ENCODE results near the gene CCDC66. TPM values are rescaled to one million over a fixed set of nuclear protein-coding genes. Genes with fewer than 3 reads are reported as not detected.
A peak's percentile ranks its signal among the peaks of the same experiment; 100 is the strongest.

CCDC66 gene
- total RNA-seq, 2 experiments from 2014 or later = 23.5 to 28.5 TPM

DNA sequence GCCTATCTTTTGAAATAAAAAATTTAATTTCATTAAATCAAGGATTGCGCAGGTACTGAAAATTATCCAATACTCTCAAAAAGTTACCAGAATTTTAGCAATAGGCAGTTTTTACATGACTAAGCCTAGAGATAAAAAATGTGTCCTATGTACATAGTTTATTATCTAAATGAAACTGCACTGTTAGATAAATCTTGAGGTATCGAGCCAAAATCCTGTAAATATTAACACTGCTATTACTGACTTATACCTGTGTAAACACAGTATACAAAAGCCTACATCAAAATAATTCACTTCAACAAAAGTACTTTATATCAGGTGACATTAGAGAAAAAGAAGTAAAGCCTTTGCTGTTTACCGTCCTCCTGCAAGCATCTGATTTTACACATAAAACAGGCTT lies 65.4 kb downstream of the CCDC66 start:
- Mint-ChIP-seq H3K4me3 (no peak overlapping the region), H3K36me3 (ENCODE audit: low read depth) (peaks cover 59% of the 10 kb centered on the region), H3K9me3 (ENCODE audit: low read depth) (no peaks in the 10 kb centered on the region), H3K27ac (no peak overlapping the region), H3K4me1 (peaks cover 21% of the 10 kb centered on the region), H3K27me3 (no peaks in the 10 kb centered on the region)
- DNase-seq (no peak), ATAC-seq (no peak)
- ChIA-PET CTCF (no interaction called here), POLR2A (no interaction called here)
- intact Hi-C loops (cut with DNase I, micrococcal nuclease) = no loop called here

DNA sequence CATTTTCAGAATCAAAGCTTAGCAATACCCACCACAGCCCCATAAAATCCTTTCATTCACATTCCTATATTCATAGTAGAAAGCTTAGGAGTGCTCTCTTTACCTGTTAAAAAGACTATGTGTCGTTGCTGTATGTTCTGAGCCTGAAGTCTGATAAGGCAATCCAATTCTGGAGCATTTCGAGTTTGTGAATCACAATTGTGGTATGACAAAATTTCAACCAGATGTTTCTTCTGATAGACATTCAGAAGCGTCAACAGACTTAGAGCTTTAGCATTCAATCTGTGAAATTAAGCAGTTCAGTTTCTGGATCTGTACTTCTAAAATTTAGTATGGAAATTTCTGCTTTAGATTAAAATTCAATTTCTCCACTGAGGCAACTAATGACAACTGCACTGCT lies 67.8 kb downstream of the CCDC66 start:
- ChIA-PET CTCF (interaction anchor here (1.8 kb wide), 1 partner anchor 17 kb away, joined by 4 read pairs; no protein-coding TSS in a partner anchor), POLR2A (no interaction called here)
- H3K36me3 Mint-ChIP-seq (ENCODE audit: low read depth) = peaks cover 63% of the 10 kb centered on the region
- intact Hi-C loops (cut with DNase I, micrococcal nuclease) = no loop called here
- H3K9me3 Mint-ChIP-seq (ENCODE audit: low read depth) = no peaks in the 10 kb centered on the region
- no peak overlapping the region for H3K4me3 Mint-ChIP-seq
- DNase-seq = no peak
- no peaks in the 10 kb centered on the region for H3K27me3 Mint-ChIP-seq
- no peak for ATAC-seq
- H3K4me1 Mint-ChIP-seq = peaks cover 18% of the 10 kb centered on the region
- peak overlapping the region; percentile 7 for H3K27ac Mint-ChIP-seq

DNA sequence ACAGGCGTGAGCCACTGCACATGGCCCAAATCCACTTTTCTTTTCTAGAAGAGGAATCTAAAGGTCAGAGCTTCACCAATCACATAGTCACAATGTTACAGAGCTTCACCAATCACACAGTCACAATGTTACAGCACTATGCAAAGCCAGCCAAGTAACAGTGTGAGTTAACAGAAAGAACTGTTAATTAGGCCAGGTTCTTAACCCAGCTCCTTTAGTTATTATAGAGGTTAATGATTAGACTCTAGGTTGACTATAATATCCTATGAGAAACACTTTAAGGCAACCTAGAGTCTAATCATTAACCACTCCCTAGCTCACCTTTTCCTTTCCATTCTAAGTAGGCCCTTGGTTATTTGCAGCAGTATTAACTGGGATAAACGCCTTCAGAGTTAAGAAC lies 72.1 kb downstream of the CCDC66 start:
- DNase-seq = no peak
- intact Hi-C loops (cut with DNase I, micrococcal nuclease) = no loop called here
- peaks cover 44% of the 10 kb centered on the region for H3K36me3 Mint-ChIP-seq (ENCODE audit: low read depth)
- peaks cover 5% of the 10 kb centered on the region for H3K4me1 Mint-ChIP-seq
- H3K9me3 Mint-ChIP-seq (ENCODE audit: low read depth) = no peaks in the 10 kb centered on the region
- H3K27me3 Mint-ChIP-seq = no peaks in the 10 kb centered on the region
- ATAC-seq = no peak
- H3K4me3 Mint-ChIP-seq = no peak overlapping the region
- ChIA-PET CTCF (interaction anchor here (1.1 to 1.6 kb wide), 2 partner anchors 10 to 17 kb away, joined by 3 to 6 read pairs; no protein-coding TSS in a partner anchor), POLR2A (interaction anchor here (0.6 kb wide), 1 partner anchor 47 kb away, joined by 3 read pairs; no protein-coding TSS in a partner anchor)
- no peak overlapping the region for H3K27ac Mint-ChIP-seq

DNA sequence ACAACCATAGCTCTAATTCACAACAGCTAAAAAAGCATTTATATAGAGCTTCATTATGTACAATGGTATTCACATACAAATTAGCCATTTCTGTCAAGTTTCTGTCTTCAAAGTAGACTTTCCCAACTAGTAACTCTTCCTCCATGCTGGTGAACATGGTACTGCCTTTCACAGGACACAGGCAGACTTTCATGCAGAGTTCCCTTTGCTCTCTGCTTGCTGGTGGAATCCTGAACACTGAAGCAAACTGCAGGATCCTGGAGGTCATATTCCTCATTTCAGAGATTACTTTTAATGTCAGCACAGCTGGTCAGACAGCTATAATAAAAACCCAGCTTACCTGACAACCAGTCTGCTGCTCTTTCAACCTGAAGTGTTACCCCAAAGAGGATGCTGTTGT lies 72.5 kb downstream of the CCDC66 start:
- DNase-seq (no peak), ATAC-seq (no peak)
- ChIA-PET POLR2A (interaction anchor here (0.6 kb wide), 1 partner anchor 47 kb away, joined by 3 read pairs; no protein-coding TSS in a partner anchor), CTCF (interaction anchor here (1.1 to 1.6 kb wide), 2 partner anchors 10 to 16 kb away, joined by 3 to 6 read pairs; no protein-coding TSS in a partner anchor)
- H3K4me3 Mint-ChIP-seq = no peak overlapping the region
- peaks cover 2% of the 10 kb centered on the region for H3K4me1 Mint-ChIP-seq
- no peaks in the 10 kb centered on the region for H3K27me3 Mint-ChIP-seq
- H3K9me3 Mint-ChIP-seq (ENCODE audit: low read depth) = no peaks in the 10 kb centered on the region
- peaks cover 40% of the 10 kb centered on the region for H3K36me3 Mint-ChIP-seq (ENCODE audit: low read depth)
- H3K27ac Mint-ChIP-seq = no peak overlapping the region
- intact Hi-C loops (cut with DNase I, micrococcal nuclease) = no loop called here

DNA sequence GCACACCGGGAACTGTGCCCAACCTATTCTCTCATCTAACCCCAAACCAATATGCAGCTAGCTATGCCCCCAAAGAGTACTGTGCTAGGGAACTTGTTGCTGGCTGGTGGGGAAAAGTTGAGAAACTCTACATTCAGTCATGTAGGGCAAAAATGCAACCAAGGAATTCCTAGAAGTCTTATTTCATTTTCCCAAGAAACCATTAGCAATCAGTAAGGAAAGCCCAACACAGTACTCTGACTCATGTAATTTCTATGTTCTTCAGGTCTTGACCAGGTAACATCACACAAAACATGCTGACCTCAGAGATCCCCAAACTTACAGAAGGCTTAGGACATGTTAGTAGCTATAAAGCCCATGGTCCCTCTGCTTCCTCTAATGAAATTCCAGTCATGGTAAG lies 74.0 kb downstream of the CCDC66 start:
- CTCF ChIA-PET = no interaction called here
- intact Hi-C loops (cut with DNase I, micrococcal nuclease) = no loop called here
- no peak overlapping the region for H3K4me3 Mint-ChIP-seq
- DNase-seq = no peak
- POLR2A ChIA-PET = no interaction called here
- H3K4me1 Mint-ChIP-seq = no peaks in the 10 kb centered on the region
- peaks cover 37% of the 10 kb centered on the region for H3K36me3 Mint-ChIP-seq (ENCODE audit: low read depth)
- no peak overlapping the region for H3K27ac Mint-ChIP-seq
- no peaks in the 10 kb centered on the region for H3K27me3 Mint-ChIP-seq
- H3K9me3 Mint-ChIP-seq (ENCODE audit: low read depth) = no peaks in the 10 kb centered on the region
- ATAC-seq = no peak

DNA sequence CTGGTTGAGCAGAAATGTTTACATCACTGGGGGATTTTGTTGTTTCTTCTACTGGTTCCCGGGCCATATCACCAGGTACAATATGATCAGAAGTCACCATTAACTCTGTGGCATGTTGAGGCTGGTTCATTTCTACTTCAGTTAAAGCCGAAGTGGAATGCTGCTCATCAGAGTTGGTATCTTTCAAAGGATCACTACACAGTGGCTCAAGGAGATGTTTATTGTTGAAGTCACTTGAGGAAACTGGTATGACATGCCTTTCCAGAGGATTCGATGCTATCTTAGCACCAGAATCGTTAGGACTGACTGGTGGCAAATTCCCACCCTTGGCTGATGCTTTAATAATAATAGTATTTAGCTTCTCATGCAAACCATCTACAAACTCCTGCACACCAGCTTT lies 76.2 kb downstream of the CCDC66 start:
- CTCF ChIA-PET = no interaction called here
- Mint-ChIP-seq H3K36me3 (ENCODE audit: low read depth) (peaks cover 32% of the 10 kb centered on the region), H3K4me1 (peaks cover 7% of the 10 kb centered on the region), H3K4me3 (no peak overlapping the region), H3K27me3 (no peaks in the 10 kb centered on the region), H3K9me3 (ENCODE audit: low read depth) (no peaks in the 10 kb centered on the region), H3K27ac (peak overlapping the region; percentile 33)
- no peak for ATAC-seq
- no peak for DNase-seq
- POLR2A ChIA-PET = no interaction called here
- intact Hi-C loops (cut with DNase I, micrococcal nuclease) = no loop called here

DNA sequence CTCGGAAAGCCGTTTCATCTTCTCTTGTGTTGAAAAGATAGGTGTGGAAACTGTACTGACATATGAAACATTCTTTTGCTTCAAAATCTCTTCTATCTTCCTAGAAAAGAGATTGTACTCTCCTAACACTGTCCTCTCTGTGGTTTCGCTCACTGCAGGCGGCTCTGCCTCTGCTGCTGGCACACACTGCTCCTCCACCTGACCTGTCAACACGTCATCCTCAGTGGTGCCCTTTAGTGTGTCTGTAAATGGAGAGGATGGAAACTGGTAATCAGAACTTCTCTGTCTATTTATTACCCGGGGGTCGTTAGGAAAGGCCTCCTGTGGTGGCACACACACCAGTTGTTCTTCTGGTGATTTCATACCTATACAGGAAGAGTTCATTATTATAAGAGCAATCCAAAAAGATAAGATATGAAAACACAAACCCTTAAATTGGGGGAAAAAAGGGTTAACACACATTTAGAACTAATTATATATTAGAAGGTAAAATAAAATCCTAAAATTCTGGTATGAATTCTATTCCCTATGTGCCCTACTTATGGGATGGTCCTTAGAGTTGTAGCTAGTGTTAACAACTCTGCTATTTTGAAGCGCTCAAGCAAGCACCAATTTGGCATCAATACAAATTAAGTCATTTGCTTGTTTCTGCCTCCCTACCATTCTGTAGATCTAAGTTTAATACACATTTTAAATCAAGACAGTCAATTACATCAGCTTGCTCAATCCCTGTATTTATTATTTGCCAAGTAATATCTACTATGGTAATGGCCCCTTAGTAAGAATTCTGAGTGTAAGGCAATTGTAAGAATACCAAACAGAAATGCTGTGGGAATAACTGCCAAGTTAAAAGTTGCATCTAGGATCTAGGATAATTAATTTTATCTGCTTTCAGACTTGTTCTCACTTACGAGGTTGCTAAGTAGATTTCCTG lies 76.9 kb downstream of the CCDC66 start:
- ATAC-seq = no peak
- Mint-ChIP-seq H3K36me3 (ENCODE audit: low read depth) (peaks cover 33% of the 10 kb centered on the region), H3K9me3 (ENCODE audit: low read depth) (no peaks in the 10 kb centered on the region), H3K4me3 (no peak overlapping the region), H3K4me1 (peaks cover 7% of the 10 kb centered on the region), H3K27me3 (no peaks in the 10 kb centered on the region), H3K27ac (no peak overlapping the region)
- no peak for DNase-seq
- POLR2A ChIA-PET = interaction anchor here (0.7 kb wide), 1 partner anchor 60 kb away, joined by 6 read pairs; no protein-coding TSS in a partner anchor
- intact Hi-C loops (cut with DNase I, micrococcal nuclease) = no loop called here
- CTCF ChIA-PET = no interaction called here

DNA sequence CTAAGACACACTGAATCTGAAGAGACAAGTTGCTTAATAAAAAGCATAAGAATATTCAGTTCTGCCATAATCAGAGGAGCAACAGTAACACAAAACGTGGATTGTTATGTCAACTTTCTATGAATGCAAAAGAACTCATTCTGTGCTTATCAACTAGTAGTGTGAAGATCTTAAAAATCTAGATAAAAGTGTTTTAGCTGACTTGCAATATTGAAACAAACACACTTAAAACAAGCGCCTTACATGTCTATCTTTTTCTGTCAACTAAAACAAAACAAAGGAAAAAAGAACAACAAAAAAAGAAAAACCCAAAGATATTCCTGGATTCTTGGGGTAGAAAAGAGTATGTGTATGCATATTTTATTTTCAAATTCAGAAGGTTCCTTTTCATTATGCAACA lies 88.4 kb downstream of the CCDC66 start:
- Mint-ChIP-seq H3K4me3 (no peak overlapping the region), H3K27ac (no peak overlapping the region), H3K4me1 (peaks cover 26% of the 10 kb centered on the region), H3K36me3 (ENCODE audit: low read depth) (peaks cover 48% of the 10 kb centered on the region), H3K27me3 (no peaks in the 10 kb centered on the region), H3K9me3 (ENCODE audit: low read depth) (no peaks in the 10 kb centered on the region)
- intact Hi-C loops (cut with DNase I, micrococcal nuclease) = no loop called here
- ChIA-PET CTCF (interaction anchor here (1.0 kb wide), 1 partner anchor 17 kb away, joined by 3 read pairs; no protein-coding TSS in a partner anchor), POLR2A (no interaction called here)
- ATAC-seq = no peak
- no peak for DNase-seq

DNA sequence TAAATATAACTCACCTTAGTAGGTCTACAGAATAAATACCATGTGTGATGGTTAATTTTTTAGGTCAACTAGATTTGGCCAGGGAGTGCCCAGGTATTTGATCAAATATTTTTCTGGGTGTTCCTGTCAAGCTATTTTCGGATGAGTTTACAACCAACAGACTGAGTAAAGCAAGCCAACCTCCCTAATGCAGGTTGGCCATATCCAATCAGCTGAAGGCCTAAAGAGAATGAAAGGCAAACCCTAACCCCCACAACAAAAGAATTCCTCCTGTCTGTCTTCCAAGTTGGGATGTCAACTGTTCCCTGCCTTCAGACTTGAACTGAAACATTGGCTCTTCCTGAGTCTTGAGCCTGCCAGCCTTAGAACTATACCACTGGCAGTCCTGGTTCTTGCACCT lies 97.5 kb downstream of the CCDC66 start:
- intact Hi-C loops (cut with DNase I, micrococcal nuclease) = no loop called here
- POLR2A ChIA-PET = no interaction called here
- Mint-ChIP-seq H3K4me3 (no peak overlapping the region), H3K27me3 (no peaks in the 10 kb centered on the region), H3K36me3 (ENCODE audit: low read depth) (peaks cover 66% of the 10 kb centered on the region), H3K4me1 (peaks cover 26% of the 10 kb centered on the region), H3K9me3 (ENCODE audit: low read depth) (no peaks in the 10 kb centered on the region), H3K27ac (no peak overlapping the region)
- ATAC-seq = no peak
- no peak for DNase-seq
- CTCF ChIA-PET = no interaction called here

DNA sequence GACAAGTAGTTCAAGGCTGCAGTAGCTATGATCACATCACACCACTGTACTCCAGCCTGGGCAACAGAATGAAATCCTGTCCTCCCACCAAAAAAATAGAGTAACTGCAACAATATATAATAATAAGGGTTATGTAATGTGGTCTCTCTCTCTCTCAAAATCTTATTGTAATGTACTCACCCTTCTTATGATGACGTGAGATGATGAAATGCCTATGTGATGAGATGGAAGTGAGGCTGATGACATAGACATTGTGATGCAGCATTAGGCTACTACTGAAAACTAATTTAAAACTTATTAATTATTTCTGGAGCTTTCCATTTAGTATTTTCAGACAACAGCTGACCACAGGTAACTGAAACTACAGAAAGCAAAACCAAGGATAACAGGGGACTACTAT lies 98.7 kb downstream of the CCDC66 start:
- POLR2A ChIA-PET = interaction anchor here (0.6 kb wide), 1 partner anchor 29 kb away, joined by 4 read pairs; no protein-coding TSS in a partner anchor
- H3K4me3 Mint-ChIP-seq = no peak overlapping the region
- H3K27ac Mint-ChIP-seq = no peak overlapping the region

DNA sequence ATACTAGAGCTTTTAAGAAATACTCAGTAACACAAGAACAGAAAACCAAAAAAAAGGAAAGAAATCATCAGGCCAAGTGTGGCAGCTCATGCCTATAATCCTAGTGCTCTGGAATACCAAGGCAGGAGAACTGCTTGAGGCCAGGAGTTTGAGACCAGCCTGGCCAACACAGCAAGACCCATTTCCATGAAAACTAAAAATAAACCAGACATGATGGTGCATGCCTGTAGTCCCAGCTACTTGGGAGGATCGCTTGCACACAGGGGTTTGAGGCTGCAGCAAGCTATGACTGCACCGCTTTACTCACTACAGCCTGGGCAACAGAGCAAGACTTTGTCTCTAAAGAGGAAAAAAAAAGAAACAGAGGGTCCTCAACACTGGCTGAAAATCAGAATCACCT lies 107.8 kb downstream of the CCDC66 start:
- ATAC-seq = no peak
- Mint-ChIP-seq H3K27ac (no peak overlapping the region), H3K36me3 (ENCODE audit: low read depth) (peaks cover 54% of the 10 kb centered on the region), H3K9me3 (ENCODE audit: low read depth) (no peaks in the 10 kb centered on the region), H3K4me1 (peaks cover 19% of the 10 kb centered on the region), H3K27me3 (no peaks in the 10 kb centered on the region), H3K4me3 (no peak overlapping the region)
- ChIA-PET CTCF (interaction anchor here (1.4 kb wide), 1 partner anchor 16 kb away, joined by 3 read pairs; no protein-coding TSS in a partner anchor), POLR2A (no interaction called here)
- no peak for DNase-seq
- intact Hi-C loops (cut with DNase I, micrococcal nuclease) = no loop called here

More for the DNA sequence above, 98.7 kb downstream of the CCDC66 start:
- Mint-ChIP-seq H3K9me3 (ENCODE audit: low read depth) (no peaks in the 10 kb centered on the region), H3K36me3 (ENCODE audit: low read depth) (peaks cover 70% of the 10 kb centered on the region), H3K27me3 (no peaks in the 10 kb centered on the region), H3K4me1 (peaks cover 23% of the 10 kb centered on the region)
- intact Hi-C loops (cut with DNase I, micrococcal nuclease) = no loop called here
- CTCF ChIA-PET = interaction anchor here (1.0 kb wide), 2 partner anchors 19 to 142 kb away, joined by 3 to 4 read pairs; no protein-coding TSS in a partner anchor
- DNase-seq (no peak), ATAC-seq (no peak)
